HFFc6 (cell line): Measurements from ENCODE around the gene DNAH1. TPM values are rescaled to one million over a fixed set of nuclear protein-coding genes. Genes with fewer than 3 reads are reported as not detected.

ENCODE experiments used
- DNase-seq: peaks from one replicate; pipeline ENCODE4 v3.0.0-alpha.2; 2018
- H3K27ac Mint-ChIP-seq: 2 replicates; pipeline ENCODE4 v1.8.0; 2020; ENCODE audit warnings: mild to moderate bottlenecking, mixed read lengths
- H3K27me3 Mint-ChIP-seq: 2 replicates; pipeline ENCODE4 v1.8.0; 2021; ENCODE audit warnings: mild to moderate bottlenecking, moderate library complexity, mixed read lengths; ENCODE audit not compliant: insufficient read depth
- H3K36me3 Mint-ChIP-seq: 2 replicates; pipeline ENCODE4 v1.8.0; 2021; ENCODE audit warnings: low read depth, mixed read lengths
- H3K4me1 Mint-ChIP-seq: 2 replicates; pipeline ENCODE4 v1.8.0; 2020; ENCODE audit warnings: low read depth, mixed read lengths
- H3K4me3 Mint-ChIP-seq: 2 replicates; pipeline ENCODE4 v1.8.0; 2020; ENCODE audit warnings: mild to moderate bottlenecking, moderate library complexity, mixed read lengths
- H3K9me3 Mint-ChIP-seq: 2 replicates; pipeline ENCODE4 v1.8.0; 2020; ENCODE audit warnings: mild to moderate bottlenecking, mixed read lengths
- CTCF ChIP-seq: fragments of 200-600 bp; sonication (generic); IDR thresholded peaks from 2 replicates; pipeline ENCODE4 v1.5.0; 2021; ENCODE audit warnings: antibody characterized with exemption, mild to moderate bottlenecking
- total RNA-seq, 6 experiments: library from RNA; stranded (reverse); fragmentation: NEBNext Ultra II Directional; extraction: Animal tissue kit (Norgen Biotek cat#: 25700); gene quantifications; 2 replicates in 1 of 6; 3 replicates in 5 of 6; pipeline ENCODE4 v1.2.3, GENCODE V29; 2021

DNAH1 gene
- total RNA-seq, 6 experiments from 2014 or later: 1.4 to 2.1 (median 1.8) TPM

- no peak overlapping the region for H3K27ac Mint-ChIP-seq
- no peak for TF ChIP-seq CTCF
- H3K4me3 Mint-ChIP-seq: no peak overlapping the region
- DNase-seq: no peak
- H3K36me3 Mint-ChIP-seq: no peaks in the 10 kb centered on the region
- H3K9me3 Mint-ChIP-seq: no peaks in the 10 kb centered on the region
- H3K27me3 Mint-ChIP-seq: peaks cover 19% of the 10 kb centered on the region
- H3K4me1 Mint-ChIP-seq: peaks cover 6% of the 10 kb centered on the region
Measured at GRCh38 chr3:52429779-52430415, 113.8 kb downstream of the DNAH1 start.

GRCh38 chr3:52430416-52430810, 114.3 kb downstream of the DNAH1 start:
- H3K4me3 Mint-ChIP-seq: no peak overlapping the region
- H3K27ac Mint-ChIP-seq: no peak overlapping the region
- H3K4me1 Mint-ChIP-seq: peaks cover 6% of the 10 kb centered on the region
- H3K9me3 Mint-ChIP-seq: no peaks in the 10 kb centered on the region
- no peaks in the 10 kb centered on the region for H3K36me3 Mint-ChIP-seq
- TF ChIP-seq CTCF: no peak
- H3K27me3 Mint-ChIP-seq: peaks cover 19% of the 10 kb centered on the region
- no peak for DNase-seq

- Mint-ChIP-seq H3K27ac (no peak overlapping the region), H3K4me1 (peaks cover 6% of the 10 kb centered on the region)
Measured at GRCh38 chr3:52431459-52432223, 115.5 kb downstream of the DNAH1 start.

GRCh38 chr3:52432225-52432624, 116.1 kb downstream of the DNAH1 start:
- H3K9me3 Mint-ChIP-seq: no peaks in the 10 kb centered on the region
- TF ChIP-seq CTCF: no peak
- H3K27ac Mint-ChIP-seq: no peak overlapping the region
- H3K36me3 Mint-ChIP-seq: no peaks in the 10 kb centered on the region
- no peak for DNase-seq
- peaks cover 6% of the 10 kb centered on the region for H3K4me1 Mint-ChIP-seq
- no peak overlapping the region for H3K4me3 Mint-ChIP-seq
- H3K27me3 Mint-ChIP-seq: peaks cover 26% of the 10 kb centered on the region

More at GRCh38 chr3:52431459-52432223, 115.5 kb downstream of the DNAH1 start:
- TF ChIP-seq CTCF: no peak
- peaks cover 24% of the 10 kb centered on the region for H3K27me3 Mint-ChIP-seq
- H3K36me3 Mint-ChIP-seq: no peaks in the 10 kb centered on the region
- H3K4me3 Mint-ChIP-seq: no peak overlapping the region
- no peak for DNase-seq
- H3K9me3 Mint-ChIP-seq: no peaks in the 10 kb centered on the region

GRCh38 chr3:52432691-52433141, 116.6 kb downstream of the DNAH1 start:
- Mint-ChIP-seq H3K36me3 (no peaks in the 10 kb centered on the region), H3K9me3 (no peaks in the 10 kb centered on the region), H3K4me1 (peaks cover 6% of the 10 kb centered on the region), H3K27me3 (peaks cover 26% of the 10 kb centered on the region), H3K27ac (no peak overlapping the region), H3K4me3 (no peak overlapping the region)
- TF ChIP-seq CTCF: no peak
- no peak for DNase-seq
